B cell (primary cell): ENCODE data around the gene KCTD12. TPM values are rescaled to one million over a fixed set of nuclear protein-coding genes. Genes with fewer than 3 reads are reported as not detected.

Experiments
- ATAC-seq: fragments of 200-7000 bp; cut with Tn5 transposase; one replicate; pipeline ENCODE4 v1.10.0; 2021; ENCODE audit warnings: low read depth, mild to moderate bottlenecking, moderate number of reproducible peaks, moderate library complexity
- CTCF ChIA-PET: fragments of 350-600 bp; sonication (Branson Sonifier 250); formaldehyde crosslinking; loops from one replicate; lab custom pipeline; 2021; ENCODE audit warnings: antibody characterized with exemption, inconsistent platforms; lab: Charles Lee
- POLR2A ChIA-PET: fragments of 350-600 bp; sonication (Branson Sonifier 250); formaldehyde crosslinking; loops from one replicate; lab custom pipeline; 2021; ENCODE audit warnings: antibody characterized with exemption; lab: Charles Lee
- DNase-seq: peaks from one replicate; pipeline ENCODE4 v3.0.0; 2013
- H2AFZ ChIP-seq: 2 replicates; pipeline ENCODE4 v1.6.1; 2012; ENCODE audit warnings: mild to moderate bottlenecking, low read depth, low read length; ENCODE audit not compliant: insufficient read depth, poor library complexity, severe bottlenecking
- H3K27ac ChIP-seq, 2 donors: 1 replicate in 1 of 2; 2 replicates in 1 of 2; pipeline ENCODE4 v1.5.1; 2012 to 2013; ENCODE audit warnings: low read length in 2 of 2, mild to moderate bottlenecking in 2 of 2, moderate library complexity in 1 of 2
- H3K27me3 ChIP-seq, 4 experiments: fragments of 200-600 bp in 1 of 4; sonication (generic) in 1 of 4; replicated peaks in 1 of 4; 1 replicate in 2 of 4; 2 replicates in 2 of 4; pipeline versions ENCODE4 v1.6.1 to v1.7.0; 2013 to 2016; ENCODE audit warnings: low read length in 3 of 4, mild to moderate bottlenecking in 2 of 4, mixed read lengths in 1 of 4, moderate library complexity in 1 of 4; ENCODE audit not compliant: insufficient read depth in 4 of 4, control insufficient read depth in 3 of 4; ENCODE audit errors: control extremely low read depth in 1 of 4
- H3K36me3 ChIP-seq, 2 experiments: replicated peaks in 1 of 2; 1 replicate in 1 of 2; 2 replicates in 1 of 2; pipeline versions ENCODE4 v1.6.1 to v1.7.1; 2013; ENCODE audit warnings: low read length in 1 of 2; ENCODE audit not compliant: insufficient read depth in 2 of 2, control insufficient read depth in 1 of 2; ENCODE audit errors: control extremely low read depth in 1 of 2, extremely low read depth in 1 of 2
- H3K4me1 ChIP-seq, 2 donors: fragments of 200-600 bp in 1 of 2; sonication (generic) in 1 of 2; 1 replicate in 1 of 2; 2 replicates in 1 of 2; pipeline versions ENCODE4 v1.5.1 to v1.6.1; 2013 to 2017; ENCODE audit warnings: low read length in 2 of 2; ENCODE audit not compliant: control insufficient read depth in 2 of 2, insufficient read depth in 2 of 2
- H3K4me2 ChIP-seq: replicated peaks from 2 replicates; pipeline ENCODE3; 2012; ENCODE audit warnings: mild to moderate bottlenecking, low read depth, low read length; ENCODE audit not compliant: poor library complexity, severe bottlenecking
- H3K4me3 ChIP-seq, 5 experiments: fragments of 200-600 bp in 1 of 5; sonication (generic) in 1 of 5; 1 replicate in 3 of 5; 2 replicates in 2 of 5; pipeline versions ENCODE4 v1.5.1 to v1.7.0; 2011 to 2016; ENCODE audit warnings: low read length in 4 of 5, mild to moderate bottlenecking in 4 of 5, low read depth in 2 of 5, control low read depth in 1 of 5, moderate library complexity in 1 of 5; ENCODE audit not compliant: insufficient read depth in 1 of 5; ENCODE audit errors: control extremely low read depth in 1 of 5, extremely low read depth in 1 of 5
- H3K79me2 ChIP-seq: fragments of 200-600 bp; sonication (generic); one replicate; pipeline ENCODE4 v1.6.0; 2016; ENCODE audit warnings: low read length; ENCODE audit not compliant: control insufficient read depth, insufficient read depth
- H3K9ac ChIP-seq: fragments of 200-600 bp; sonication (generic); 2 replicates; pipeline ENCODE4 v1.6.1; 2017; ENCODE audit warnings: mild to moderate bottlenecking, low read length, moderate library complexity
- H3K9me3 ChIP-seq, 3 donors: one replicate each; pipeline versions ENCODE4 v1.6.1 to v1.7.1; 2013; ENCODE audit warnings: low read length in 2 of 3; ENCODE audit not compliant: control insufficient read depth in 2 of 3, insufficient read depth in 1 of 3; ENCODE audit errors: control extremely low read depth in 1 of 3
- H4K20me1 ChIP-seq: 2 replicates; pipeline ENCODE4 v1.6.0; 2012; ENCODE audit warnings: mild to moderate bottlenecking, low read length; ENCODE audit not compliant: insufficient read depth, control insufficient read depth, poor library complexity, severe bottlenecking
- H3K27ac Mint-ChIP-seq: one replicate; pipeline ENCODE4 v1.8.0; 2021; ENCODE audit warnings: mixed read lengths
- H3K27me3 Mint-ChIP-seq: one replicate; pipeline ENCODE4 v1.8.0; 2021; ENCODE audit warnings: mixed read lengths
- H3K4me1 Mint-ChIP-seq: one replicate; pipeline ENCODE4 v1.8.0; 2021; ENCODE audit warnings: mixed read lengths
- H3K4me3 Mint-ChIP-seq: one replicate; pipeline ENCODE4 v1.8.0; 2021; ENCODE audit warnings: mixed read lengths
- H3K9me3 Mint-ChIP-seq: one replicate; pipeline ENCODE4 v1.8.0; 2022; ENCODE audit warnings: mixed read lengths; ENCODE audit not compliant: insufficient read depth
- CTCF ChIP-seq: fragments of 200-600 bp; IDR thresholded peaks from one replicate; pipeline ENCODE4 v1.8.0; 2022; ENCODE audit warnings: antibody characterized with exemption, mild to moderate bottlenecking
- EZH2 ChIP-seq: IDR thresholded peaks from 2 replicates; pipeline ENCODE4 v1.6.1; 2012; ENCODE audit warnings: borderline replicate concordance, low read depth, mild to moderate bottlenecking, moderate library complexity, low read length; ENCODE audit not compliant: insufficient read depth, poor library complexity, severe bottlenecking
- WGBS: methylation state at CpG from one replicate; pipeline ENCODE4 v1.1.5; 2013; ENCODE audit warnings: missing lambda C conversion rate; ENCODE audit not compliant: insufficient coverage; 5-methylcytosine and 5-hydroxymethylcytosine counted together
- intact Hi-C: fragments of 100-400 bp; cut with micrococcal nuclease; formaldehyde crosslinking; loops from one replicate; pipeline ENCODE4 v1.10.0; 2022
- polyA plus RNA-seq: library from polyadenylated mRNA; depleted of rRNA; stranded (reverse); fragments of >200 nt; gene quantifications from 2 replicates; pipeline ENCODE4 v1.2.3, GENCODE V29; 2012
- total RNA-seq, 2 donors: library from RNA; stranded (reverse); fragments of 120-200 nt in 1 of 2; gene quantifications; 1 replicate in 1 of 2; 2 replicates in 1 of 2; pipeline versions ENCODE4 v1.2.3 to v1.2.4, GENCODE V29; 2013 to 2022

Gene KCTD12
- total and polyA plus RNA-seq, 2 donors (not counting 1 experiment from before 2014, with no cell fraction given), result 1.8 to 6.2 TPM

DNA sequence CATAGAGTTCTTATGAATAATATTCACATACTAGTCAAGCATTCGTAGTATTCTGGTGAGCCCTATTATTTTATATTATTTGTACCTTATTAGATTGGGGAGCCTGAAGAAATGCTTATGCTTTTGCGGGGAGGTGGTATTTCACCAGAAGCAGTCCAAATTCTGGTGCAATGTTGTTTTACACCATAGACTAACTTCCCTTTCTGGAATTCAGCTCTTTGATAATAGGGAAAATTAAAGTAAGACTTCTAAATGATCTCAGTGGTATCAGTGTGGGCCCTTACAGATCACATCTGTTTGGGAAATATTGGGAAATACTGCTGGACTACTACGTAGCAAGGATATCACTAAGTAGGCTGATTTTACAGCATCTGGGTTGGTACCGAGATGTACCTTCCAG, 34.2 kb downstream of the KCTD12 start:
- no CpG with 5 or more reads among the region's 4 CpGs for WGBS
- Mint-ChIP-seq H3K4me1 (no peaks in the 10 kb centered on the region), H3K27ac (no peak overlapping the region), H3K4me3 (no peak overlapping the region), H3K27me3 (no peaks in the 10 kb centered on the region), H3K9me3 (no peaks in the 10 kb centered on the region)
- H3K4me2 ChIP-seq, result no peak overlapping the region
- H3K4me3 ChIP-seq, result no peak overlapping the region
- H3K9ac ChIP-seq, result no peak overlapping the region
- no peaks in the 10 kb centered on the region for H3K36me3 ChIP-seq
- H4K20me1 ChIP-seq, result no peaks in the 10 kb centered on the region
- no peak for DNase-seq
- H3K4me1 ChIP-seq, result no peaks in the 10 kb centered on the region
- no peak overlapping the region for H2AFZ ChIP-seq
- TF ChIP-seq EZH2 (no peak), CTCF (no peak)
- H3K27me3 ChIP-seq, result peaks cover 0 to 2% (median 0%) of the 10 kb centered on the region in 4 experiments
- ChIA-PET CTCF (no interaction called here), POLR2A (no interaction called here)
- no peak for ATAC-seq
- intact Hi-C loops, result no loop called here
- no peaks in the 10 kb centered on the region for H3K79me2 ChIP-seq
- peaks cover 0 to 2% (median 0%) of the 10 kb centered on the region in 3 donors for H3K9me3 ChIP-seq
- H3K27ac ChIP-seq, result no peak overlapping the region

GRCh38 chr13:76849493-76849892, 36.7 kb downstream of the KCTD12 start:
- POLR2A ChIA-PET, result no interaction called here
- no peak overlapping the region for H3K27ac Mint-ChIP-seq

More at GRCh38 chr13:76849493-76849892, 36.7 kb downstream of the KCTD12 start:
- TF ChIP-seq CTCF, result no peak
- TF ChIP-seq EZH2, result no peak
- Histone ChIP-seq H3K9me3 (no peaks in the 10 kb centered on the region), H3K4me2 (no peak overlapping the region), H3K27ac (no peak overlapping the region), H3K9ac (no peak overlapping the region), H3K4me3 (no peak overlapping the region), H3K79me2 (no peaks in the 10 kb centered on the region), H3K27me3 (peaks cover 0 to 2% (median 0%) of the 10 kb centered on the region in 4 experiments), H2AFZ (no peak overlapping the region), H3K4me1 (no peaks in the 10 kb centered on the region), H3K36me3 (no peaks in the 10 kb centered on the region), H4K20me1 (no peaks in the 10 kb centered on the region)
- DNase-seq (no peak), ATAC-seq (no peak)
- Mint-ChIP-seq H3K4me1 (no peaks in the 10 kb centered on the region), H3K27me3 (no peaks in the 10 kb centered on the region), H3K4me3 (no peak overlapping the region), H3K9me3 (no peaks in the 10 kb centered on the region)
- intact Hi-C loops, result no loop called here
- WGBS, result 89% methylated on average over 6 of the region's 6 CpGs
- CTCF ChIA-PET, result no interaction called here
